Neural progenitor cell (in vitro differentiated cells): ENCODE data around the gene ZBED1. TPM values are rescaled to one million over a fixed set of nuclear protein-coding genes. Genes with fewer than 3 reads are reported as not detected.
"Not testable (repeated sequence)": the region's sequence is repeated elsewhere in the genome, so short reads cannot be mapped to it uniquely, and the experiment has no call there.

Experiments used
- DNase-seq: peaks from one replicate; pipeline ENCODE4 v3.0.0-alpha.2; 2016; ENCODE audit warnings: low spot score
- H2AFZ ChIP-seq: fragments of 200-600 bp; sonication (generic); replicated peaks from 2 replicates; pipeline ENCODE4 v1.6.1; 2016; ENCODE audit warnings: antibody characterized with exemption
- H3F3A ChIP-seq: fragments of 200-600 bp; sonication (generic); 2 replicates; pipeline ENCODE4 v1.6.1; 2016; ENCODE audit warnings: antibody characterized with exemption, low read depth
- H3K27ac ChIP-seq: fragments of 200-600 bp; sonication (generic); 2 replicates; pipeline ENCODE4 v1.5.1; 2016; ENCODE audit warnings: mild to moderate bottlenecking
- H3K27me3 ChIP-seq: fragments of 200-600 bp; sonication (generic); 2 replicates; pipeline ENCODE4 v1.6.1; 2016; ENCODE audit warnings: mild to moderate bottlenecking, moderate library complexity
- H3K36me3 ChIP-seq: fragments of 200-600 bp; sonication (generic); 2 replicates; pipeline ENCODE4 v1.5.1; 2016
- H3K4me1 ChIP-seq: fragments of 200-600 bp; sonication (generic); 2 replicates; pipeline ENCODE4 v1.6.1; 2016; ENCODE audit warnings: mixed run types
- H3K4me2 ChIP-seq: fragments of 200-600 bp; sonication (generic); 2 replicates; pipeline ENCODE4 v1.6.1; 2016
- H3K4me3 ChIP-seq: fragments of 200-600 bp; sonication (generic); 2 replicates; pipeline ENCODE4 v1.5.1; 2016
- H3K79me2 ChIP-seq: fragments of 200-600 bp; sonication (generic); 2 replicates; pipeline ENCODE4 v1.6.1; 2016; ENCODE audit warnings: low read depth
- H3K9ac ChIP-seq: fragments of 200-600 bp; sonication (generic); 2 replicates; pipeline ENCODE4 v1.6.1; 2016
- H3K9me3 ChIP-seq: fragments of 200-600 bp; sonication (generic); 2 replicates; pipeline ENCODE4 v1.5.1; 2016; ENCODE audit warnings: low read depth
- H4K20me1 ChIP-seq: fragments of 200-600 bp; sonication (generic); 2 replicates; pipeline ENCODE4 v1.6.1; 2016; ENCODE audit warnings: low read depth
- H3K27ac Mint-ChIP-seq: 3 replicates; pipeline ENCODE4 v1.8.0; 2021; ENCODE audit warnings: mixed read lengths
- H3K27me3 Mint-ChIP-seq: 2 replicates; pipeline ENCODE4 v1.8.0; 2022; ENCODE audit warnings: low read depth, mild to moderate bottlenecking, inconsistent platforms, moderate library complexity, mixed read lengths; ENCODE audit not compliant: insufficient read depth
- H3K36me3 Mint-ChIP-seq: 3 replicates; pipeline ENCODE4 v1.8.0; 2021; ENCODE audit warnings: mixed read lengths
- H3K4me1 Mint-ChIP-seq: 3 replicates; pipeline ENCODE4 v1.8.0; 2021; ENCODE audit warnings: mixed read lengths
- H3K4me3 Mint-ChIP-seq: 3 replicates; pipeline ENCODE4 v1.8.0; 2021; ENCODE audit warnings: mild to moderate bottlenecking, moderate library complexity, mixed read lengths
- H3K9me3 Mint-ChIP-seq: 3 replicates; pipeline ENCODE4 v1.8.0; 2020; ENCODE audit warnings: mixed read lengths
- CTCF ChIP-seq: fragments of 200-600 bp; sonication (generic); IDR thresholded peaks from 2 replicates; pipeline ENCODE4 v1.5.1; 2017; ENCODE audit warnings: antibody characterized with exemption, mild to moderate bottlenecking
- EZH2 ChIP-seq: fragments of 200-600 bp; sonication (generic); IDR thresholded peaks from 2 replicates; pipeline ENCODE4 v1.6.1; 2017; ENCODE audit warnings: antibody characterized with exemption, mild to moderate bottlenecking, moderate library complexity
- EZH2phosphoT487 ChIP-seq: fragments of 200-600 bp; sonication (generic); IDR thresholded peaks from 2 replicates; pipeline ENCODE4 v1.6.1; 2017; ENCODE audit warnings: antibody characterized with exemption
- total RNA-seq: library from RNA; depleted of rRNA; stranded (reverse); fragments of >200 nt; gene quantifications from 2 replicates; pipeline ENCODE4 v1.2.3, GENCODE V29; 2015; ENCODE audit warnings: low replicate concordance

ZBED1 gene
- total RNA-seq, 1 donor from 2014 or later, result 36.9 TPM

GRCh38 chrX:2539586-2539985, 38.8 kb upstream of the ZBED1 start:
- Mint-ChIP-seq H3K27ac (peak overlapping the region; percentile 82), H3K9me3 (peaks cover 6% of the 10 kb centered on the region), H3K27me3 (peaks cover 14% of the 10 kb centered on the region), H3K4me3 (no peak overlapping the region), H3K4me1 (peaks cover 32% of the 10 kb centered on the region), H3K36me3 (no peaks in the 10 kb centered on the region)
- Histone ChIP-seq H4K20me1 (no peaks in the 10 kb centered on the region), H3K4me1 (peaks cover 20% of the 10 kb centered on the region), H3K9ac (no peak overlapping the region), H3K4me3 (no peak overlapping the region), H3K4me2 (no peak overlapping the region), H3K79me2 (no peaks in the 10 kb centered on the region), H3K36me3 (no peaks in the 10 kb centered on the region), H3K27me3 (no peaks in the 10 kb centered on the region), H3K9me3 (no peaks in the 10 kb centered on the region), H2AFZ (no peak overlapping the region), H3K27ac (no peak overlapping the region), H3F3A (peaks cover 15% of the 10 kb centered on the region)
- no peak for TF ChIP-seq EZH2phosphoT487
- DNase-seq, result no peak

- Histone ChIP-seq H2AFZ (peak overlapping the region; percentile 52), H3K4me1 (peaks cover 20% of the 10 kb centered on the region), H3K9me3 (no peaks in the 10 kb centered on the region), H3K36me3 (no peaks in the 10 kb centered on the region), H3K27me3 (no peaks in the 10 kb centered on the region), H3K9ac (peak overlapping the region; percentile 17), H3K79me2 (no peaks in the 10 kb centered on the region), H4K20me1 (no peaks in the 10 kb centered on the region), H3K4me2 (peak overlapping the region; percentile 65), H3F3A (peaks cover 20% of the 10 kb centered on the region), H3K27ac (peak overlapping the region; percentile 93), H3K4me3 (peak overlapping the region; percentile 23)
- peak; percentile 87 for DNase-seq
- Mint-ChIP-seq H3K27ac (peak overlapping the region; percentile 95), H3K4me3 (peak overlapping the region; percentile 60), H3K27me3 (peaks cover 12% of the 10 kb centered on the region), H3K9me3 (no peaks in the 10 kb centered on the region), H3K4me1 (peaks cover 35% of the 10 kb centered on the region), H3K36me3 (no peaks in the 10 kb centered on the region)
- TF ChIP-seq CTCF (no peak), EZH2phosphoT487 (no peak), EZH2 (no peak)
These were observed 37.4 kb upstream of the ZBED1 start for GRCh38 chrX:2538031-2538757.

GRCh38 chrX:2536974-2537373, 36.2 kb upstream of the ZBED1 start:
- Histone ChIP-seq H3F3A (peaks cover 20% of the 10 kb centered on the region), H2AFZ (no peak overlapping the region), H3K4me1 (peaks cover 20% of the 10 kb centered on the region), H3K9ac (no peak overlapping the region), H3K4me2 (no peak overlapping the region), H3K27ac (no peak overlapping the region), H3K27me3 (no peaks in the 10 kb centered on the region), H3K79me2 (no peaks in the 10 kb centered on the region), H3K36me3 (no peaks in the 10 kb centered on the region), H3K9me3 (no peaks in the 10 kb centered on the region), H4K20me1 (no peaks in the 10 kb centered on the region), H3K4me3 (no peak overlapping the region)
- Mint-ChIP-seq H3K4me3 (peak overlapping the region; percentile 38), H3K27ac (peak overlapping the region; percentile 30), H3K4me1 (peaks cover 35% of the 10 kb centered on the region), H3K36me3 (no peaks in the 10 kb centered on the region), H3K9me3 (no peaks in the 10 kb centered on the region), H3K27me3 (peaks cover 12% of the 10 kb centered on the region)
- no peak for DNase-seq
- TF ChIP-seq CTCF, result no peak
- TF ChIP-seq EZH2phosphoT487, result no peak
- no peak for TF ChIP-seq EZH2

GRCh38 chrX:2536141-2536540, 35.4 kb upstream of the ZBED1 start:
- Histone ChIP-seq H3K4me3 (no peak overlapping the region), H3K9me3 (no peaks in the 10 kb centered on the region), H2AFZ (no peak overlapping the region), H3K27me3 (no peaks in the 10 kb centered on the region), H4K20me1 (no peaks in the 10 kb centered on the region), H3K79me2 (no peaks in the 10 kb centered on the region), H3K4me1 (peaks cover 20% of the 10 kb centered on the region), H3F3A (peaks cover 20% of the 10 kb centered on the region), H3K27ac (no peak overlapping the region), H3K36me3 (no peaks in the 10 kb centered on the region), H3K9ac (no peak overlapping the region), H3K4me2 (no peak overlapping the region)
- H3K4me1 Mint-ChIP-seq, result peaks cover 35% of the 10 kb centered on the region
- no peaks in the 10 kb centered on the region for H3K36me3 Mint-ChIP-seq
- no peak for DNase-seq
- H3K4me3 Mint-ChIP-seq, result no peak overlapping the region
- TF ChIP-seq EZH2 (no peak), CTCF (no peak), EZH2phosphoT487 (no peak)
- no peak overlapping the region for H3K27ac Mint-ChIP-seq
- H3K9me3 Mint-ChIP-seq, result no peaks in the 10 kb centered on the region
- peaks cover 12% of the 10 kb centered on the region for H3K27me3 Mint-ChIP-seq

GRCh38 chrX:2534261-2535021, 33.7 kb upstream of the ZBED1 start:
- not testable (repeated sequence) for H3K4me2 ChIP-seq, H3K27ac Mint-ChIP-seq, H3K79me2 ChIP-seq, H3K4me3 Mint-ChIP-seq, H3K36me3 ChIP-seq, H3K9ac ChIP-seq, H3K27me3 ChIP-seq, H3K9me3 Mint-ChIP-seq, H2AFZ ChIP-seq, H3K4me3 ChIP-seq, H3K27ac ChIP-seq, H3K9me3 ChIP-seq, H3K36me3 Mint-ChIP-seq, H4K20me1 ChIP-seq, DNase-seq
- peaks cover 29% of the 10 kb centered on the region for H3K4me1 Mint-ChIP-seq
- Histone ChIP-seq H3F3A (peaks cover 20% of the 10 kb centered on the region), H3K4me1 (peaks cover 20% of the 10 kb centered on the region)
- H3K27me3 Mint-ChIP-seq, result peaks cover 12% of the 10 kb centered on the region
